SK-N-SH (cell line): ENCODE data around the gene KRCC1.

ENCODE experiments used
- EP300 ChIP-seq, 2 experiments: IDR thresholded peaks; 2 replicates each; pipeline versions ENCODE4 v1.4.0 to v1.6.1; 2012; ENCODE audit warnings: borderline replicate concordance in 1 of 2, low read depth in 1 of 2, low read length in 1 of 2
- MEF2A ChIP-seq: IDR thresholded peaks from 2 replicates; pipeline ENCODE4 v1.4.0; 2012; ENCODE audit warnings: low read depth, borderline replicate concordance
- NRF1 ChIP-seq: IDR thresholded peaks from 2 replicates; pipeline ENCODE4 v1.6.1; 2012; ENCODE audit warnings: low read depth, mild to moderate bottlenecking, low read length
- POLR2AphosphoS5 ChIP-seq: IDR thresholded peaks from 2 replicates; pipeline ENCODE4 v1.6.1; 2012; ENCODE audit warnings: low read depth, low read length
- RFX5 ChIP-seq: IDR thresholded peaks from 2 replicates; pipeline ENCODE4 v1.6.1; 2012; ENCODE audit warnings: mild to moderate bottlenecking, improper control_type of control experiment, low read length
- TAF1 ChIP-seq: IDR thresholded peaks from 2 replicates; pipeline ENCODE4 v1.6.1; 2012; ENCODE audit warnings: low read depth, mild to moderate bottlenecking, low read length, moderate library complexity, borderline replicate concordance
- YY1 ChIP-seq: IDR thresholded peaks from 2 replicates; pipeline ENCODE4 v1.4.0; 2012; ENCODE audit warnings: low read depth, mild to moderate bottlenecking
- TF ChIP-seq, protein P1 (sequence below): fragments of 200-600 bp; sonication (generic); IDR thresholded peaks from 2 replicates; pipeline ENCODE4 v1.6.1; 2017; ENCODE audit warnings: antibody characterized with exemption, mild to moderate bottlenecking, moderate library complexity
- TF ChIP-seq, protein P2 (sequence below): IDR thresholded peaks from 2 replicates; pipeline ENCODE4 v1.4.0; 2012; ENCODE audit warnings: low read depth, borderline replicate concordance
- TF ChIP-seq, protein P3 (sequence below): fragments of 150-350 bp; IDR thresholded peaks from 2 replicates; pipeline ENCODE4 v1.6.1; 2017; ENCODE audit warnings: antibody characterized with exemption, low read length, low read depth, borderline replicate concordance

DNA sequence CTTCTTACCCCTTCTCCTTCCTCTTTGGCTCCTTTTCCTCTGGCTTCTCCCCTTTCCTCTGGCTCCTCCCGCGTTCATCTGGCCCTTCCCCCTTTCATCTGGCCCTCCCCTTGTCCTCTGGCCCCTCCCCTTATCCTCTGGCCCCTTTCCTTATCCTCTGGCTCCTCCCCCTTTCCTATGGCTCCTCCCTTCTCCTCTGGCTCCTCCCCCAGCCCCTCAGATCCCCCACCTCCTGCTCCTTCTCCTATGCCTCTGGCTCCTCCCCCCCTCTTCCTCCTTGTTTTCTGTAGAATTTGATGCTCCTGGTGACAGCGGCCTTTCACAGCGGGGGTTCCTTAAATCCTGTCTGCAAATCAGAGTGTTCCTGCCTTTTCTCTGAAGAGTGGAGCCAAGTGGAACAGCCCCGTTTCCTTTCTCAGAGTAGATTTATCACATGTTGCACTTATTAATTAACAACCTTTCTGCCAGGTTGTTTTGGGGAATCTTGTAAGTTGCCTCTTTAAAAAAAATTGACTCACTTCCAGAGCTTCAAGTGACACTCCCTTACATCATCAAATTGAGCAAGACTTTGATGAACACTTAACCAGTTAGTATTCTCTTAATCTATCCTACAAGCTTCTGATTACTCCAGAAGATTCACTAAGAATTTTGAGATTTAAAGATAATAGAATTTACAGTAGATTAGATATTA, 44.4 kb upstream of the KRCC1 start:
- TF ChIP-seq, protein P1, sequence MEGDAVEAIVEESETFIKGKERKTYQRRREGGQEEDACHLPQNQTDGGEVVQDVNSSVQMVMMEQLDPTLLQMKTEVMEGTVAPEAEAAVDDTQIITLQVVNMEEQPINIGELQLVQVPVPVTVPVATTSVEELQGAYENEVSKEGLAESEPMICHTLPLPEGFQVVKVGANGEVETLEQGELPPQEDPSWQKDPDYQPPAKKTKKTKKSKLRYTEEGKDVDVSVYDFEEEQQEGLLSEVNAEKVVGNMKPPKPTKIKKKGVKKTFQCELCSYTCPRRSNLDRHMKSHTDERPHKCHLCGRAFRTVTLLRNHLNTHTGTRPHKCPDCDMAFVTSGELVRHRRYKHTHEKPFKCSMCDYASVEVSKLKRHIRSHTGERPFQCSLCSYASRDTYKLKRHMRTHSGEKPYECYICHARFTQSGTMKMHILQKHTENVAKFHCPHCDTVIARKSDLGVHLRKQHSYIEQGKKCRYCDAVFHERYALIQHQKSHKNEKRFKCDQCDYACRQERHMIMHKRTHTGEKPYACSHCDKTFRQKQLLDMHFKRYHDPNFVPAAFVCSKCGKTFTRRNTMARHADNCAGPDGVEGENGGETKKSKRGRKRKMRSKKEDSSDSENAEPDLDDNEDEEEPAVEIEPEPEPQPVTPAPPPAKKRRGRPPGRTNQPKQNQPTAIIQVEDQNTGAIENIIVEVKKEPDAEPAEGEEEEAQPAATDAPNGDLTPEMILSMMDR, result no peak
- TF ChIP-seq TAF1 (no peak), EP300 (IDR thresholded peaks at IDR 0.05; ENCODE audit: borderline replicate concordance in 1 of 2, low read depth in 1 of 2, low read length in 1 of 2) (no peak), YY1 (no peak), NRF1 (no peak), POLR2AphosphoS5 (no peak), MEF2A (no peak), RFX5 (no peak)
- TF ChIP-seq, protein P2, sequence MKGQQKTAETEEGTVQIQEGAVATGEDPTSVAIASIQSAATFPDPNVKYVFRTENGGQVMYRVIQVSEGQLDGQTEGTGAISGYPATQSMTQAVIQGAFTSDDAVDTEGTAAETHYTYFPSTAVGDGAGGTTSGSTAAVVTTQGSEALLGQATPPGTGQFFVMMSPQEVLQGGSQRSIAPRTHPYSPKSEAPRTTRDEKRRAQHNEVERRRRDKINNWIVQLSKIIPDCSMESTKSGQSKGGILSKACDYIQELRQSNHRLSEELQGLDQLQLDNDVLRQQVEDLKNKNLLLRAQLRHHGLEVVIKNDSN, result no peak
- TF ChIP-seq, protein P3, sequence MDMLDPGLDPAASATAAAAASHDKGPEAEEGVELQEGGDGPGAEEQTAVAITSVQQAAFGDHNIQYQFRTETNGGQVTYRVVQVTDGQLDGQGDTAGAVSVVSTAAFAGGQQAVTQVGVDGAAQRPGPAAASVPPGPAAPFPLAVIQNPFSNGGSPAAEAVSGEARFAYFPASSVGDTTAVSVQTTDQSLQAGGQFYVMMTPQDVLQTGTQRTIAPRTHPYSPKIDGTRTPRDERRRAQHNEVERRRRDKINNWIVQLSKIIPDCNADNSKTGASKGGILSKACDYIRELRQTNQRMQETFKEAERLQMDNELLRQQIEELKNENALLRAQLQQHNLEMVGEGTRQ, result no peak
